ENCODE results near the gene CCNO.

DNA sequence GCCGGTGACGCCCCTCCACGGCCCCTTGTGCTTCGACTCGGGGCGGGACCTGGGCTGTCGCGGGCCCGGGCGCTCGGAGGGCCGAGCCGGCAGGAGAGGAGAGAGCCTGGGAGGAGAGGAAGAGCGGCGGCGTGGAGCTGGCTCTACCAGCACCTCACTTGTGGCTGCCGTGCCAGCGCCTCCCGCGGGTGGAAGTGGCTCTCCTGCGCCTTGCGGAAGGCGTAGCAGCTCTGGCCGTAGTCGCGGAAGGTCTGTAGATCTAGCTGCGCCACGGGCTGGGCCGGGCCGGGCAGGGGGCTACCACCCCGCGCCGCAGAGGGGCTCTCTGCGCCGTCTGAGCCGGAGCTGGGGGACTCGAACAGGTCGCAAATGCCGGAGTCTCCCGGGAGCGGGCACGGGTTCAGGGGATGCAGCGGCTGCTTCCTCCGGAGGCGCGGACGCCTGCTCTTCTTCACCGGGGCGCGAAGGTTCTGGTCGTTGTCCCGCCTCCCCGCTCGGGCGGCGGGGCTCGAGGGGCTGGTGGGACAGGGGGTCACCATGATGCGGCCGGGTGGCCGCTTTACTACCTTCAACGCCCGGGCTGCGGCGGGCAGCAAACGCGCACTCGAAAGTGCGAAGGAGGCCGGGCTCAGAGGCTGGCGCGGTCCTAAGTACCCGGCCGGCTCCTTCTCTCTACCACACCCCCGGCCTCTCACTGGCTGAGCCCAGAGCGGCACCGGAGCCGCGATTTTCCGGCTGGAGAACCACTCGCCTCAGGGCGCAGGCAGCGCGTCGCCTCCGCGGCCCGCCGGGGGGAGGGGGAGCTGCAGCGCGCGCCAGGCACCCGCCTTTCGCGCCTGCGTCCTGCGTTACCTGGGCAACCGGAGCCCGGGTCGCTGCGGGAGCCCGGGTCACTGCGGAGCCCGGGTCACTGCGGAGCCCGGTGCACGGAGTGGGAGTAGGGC is at the start of gene CCNO:
- TF ChIP-seq, protein P1, sequence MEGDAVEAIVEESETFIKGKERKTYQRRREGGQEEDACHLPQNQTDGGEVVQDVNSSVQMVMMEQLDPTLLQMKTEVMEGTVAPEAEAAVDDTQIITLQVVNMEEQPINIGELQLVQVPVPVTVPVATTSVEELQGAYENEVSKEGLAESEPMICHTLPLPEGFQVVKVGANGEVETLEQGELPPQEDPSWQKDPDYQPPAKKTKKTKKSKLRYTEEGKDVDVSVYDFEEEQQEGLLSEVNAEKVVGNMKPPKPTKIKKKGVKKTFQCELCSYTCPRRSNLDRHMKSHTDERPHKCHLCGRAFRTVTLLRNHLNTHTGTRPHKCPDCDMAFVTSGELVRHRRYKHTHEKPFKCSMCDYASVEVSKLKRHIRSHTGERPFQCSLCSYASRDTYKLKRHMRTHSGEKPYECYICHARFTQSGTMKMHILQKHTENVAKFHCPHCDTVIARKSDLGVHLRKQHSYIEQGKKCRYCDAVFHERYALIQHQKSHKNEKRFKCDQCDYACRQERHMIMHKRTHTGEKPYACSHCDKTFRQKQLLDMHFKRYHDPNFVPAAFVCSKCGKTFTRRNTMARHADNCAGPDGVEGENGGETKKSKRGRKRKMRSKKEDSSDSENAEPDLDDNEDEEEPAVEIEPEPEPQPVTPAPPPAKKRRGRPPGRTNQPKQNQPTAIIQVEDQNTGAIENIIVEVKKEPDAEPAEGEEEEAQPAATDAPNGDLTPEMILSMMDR (IDR thresholded peaks at IDR 0.05) = no peak
- TF ChIP-seq POLR2A (IDR thresholded peaks at IDR 0.05) = peak in 1 of 2 donors; percentile 23
